ENCODE data around the gene RNASE8. TPM values are rescaled to one million over a fixed set of nuclear protein-coding genes. Genes with fewer than 3 reads are reported as not detected.

RNASE8 gene
- total RNA-seq, 2 donors from 2014 or later = not detected

DNA sequence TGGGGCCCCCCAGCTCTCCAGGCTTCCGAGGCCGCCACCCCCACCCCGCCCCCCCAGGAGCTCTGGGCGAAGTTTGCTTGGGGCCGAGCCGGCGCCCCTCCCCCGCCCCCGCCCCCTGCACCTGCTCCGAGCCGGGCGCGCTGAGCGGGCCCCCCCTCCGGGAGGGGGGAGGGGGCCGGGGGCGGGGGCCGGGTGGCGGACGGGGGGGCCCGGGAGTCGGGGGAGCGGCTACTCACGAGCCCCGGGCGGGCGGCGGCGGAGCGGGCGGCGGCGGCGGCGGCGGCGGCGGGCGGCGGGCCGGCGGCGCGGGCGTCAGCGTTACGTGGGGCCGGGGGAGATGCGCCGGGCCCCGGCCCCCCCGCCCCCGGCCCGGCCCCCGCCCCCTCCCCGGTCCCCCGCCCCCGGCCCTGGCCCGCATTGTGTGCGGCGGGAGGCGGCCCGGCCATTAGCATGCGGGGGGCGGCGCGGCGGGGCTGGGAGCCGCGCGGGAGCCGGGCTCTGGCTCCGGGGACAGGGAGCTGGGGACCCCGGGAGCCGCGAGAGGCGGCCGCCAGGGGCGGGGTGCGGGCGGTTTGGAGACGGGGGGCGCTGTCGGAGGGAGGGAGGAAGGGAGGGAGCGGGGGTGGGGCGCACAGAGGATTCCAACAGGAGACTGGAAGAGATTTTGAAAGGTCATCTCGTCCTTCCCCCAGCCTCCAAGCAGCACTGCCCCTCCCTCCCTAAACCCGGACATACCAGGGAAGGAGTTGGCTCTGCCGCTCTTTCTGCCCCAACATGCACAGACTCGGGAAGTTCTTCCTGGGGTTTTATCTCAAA lies 40.7 kb downstream of the RNASE8 start, which contains the start of gene ZNF219:
TSS of gene ZNF219 (minus strand) at position 580 of the 816 bp plus-strand sequence. CDS start 5,064 bp downstream, outside the sequence.
- Mint-ChIP-seq H3K9me3 (no peaks in the 10 kb centered on the region), H3K4me3 (peak within 1 kb of the TSS; percentile 84 to 97), H3K27me3 (ENCODE audit: low read depth) (peaks cover 12% of the 10 kb centered on the region), H3K36me3 (ENCODE audit: insufficient read depth in 2 of 2) (peaks cover 0 to 2% of the 10 kb centered on the region in 2 donors), H3K27ac (peak within 1 kb of the TSS; percentile 87), H3K4me1 (ENCODE audit: low read depth) (peaks cover 46% of the 10 kb centered on the region)
- DNase-seq (peak; percentile 45 to 49), ATAC-seq (replicated peaks in 1 of 2) (peak; percentile 46 to 65)

GRCh38 chr14:21098892-21099595 lies 41.4 kb downstream of the RNASE8 start:
- Mint-ChIP-seq H3K36me3 (ENCODE audit: insufficient read depth in 2 of 2) (peaks cover 0 to 2% of the 10 kb centered on the region in 2 donors), H3K27me3 (ENCODE audit: low read depth) (peaks cover 12% of the 10 kb centered on the region), H3K4me1 (ENCODE audit: low read depth) (peaks cover 47% of the 10 kb centered on the region), H3K27ac (peak overlapping the region; percentile 87), H3K9me3 (no peaks in the 10 kb centered on the region), H3K4me3 (peak overlapping the region; percentile 79 to 97)
- ATAC-seq (replicated peaks in 1 of 2) (no peak), DNase-seq (no peak)

- Mint-ChIP-seq H3K9me3 (no peaks in the 10 kb centered on the region), H3K4me3 (peak overlapping the region; percentile 79 to 97), H3K27me3 (ENCODE audit: low read depth) (peaks cover 12% of the 10 kb centered on the region), H3K27ac (peak overlapping the region; percentile 87), H3K36me3 (ENCODE audit: insufficient read depth in 2 of 2) (peaks cover 0 to 2% of the 10 kb centered on the region in 2 donors), H3K4me1 (ENCODE audit: low read depth) (peaks cover 49% of the 10 kb centered on the region)
- no peak for DNase-seq
- ATAC-seq (replicated peaks in 1 of 2) = no peak
Observed at GRCh38 chr14:21099596-21099985, 42.0 kb downstream of the RNASE8 start.

DNA sequence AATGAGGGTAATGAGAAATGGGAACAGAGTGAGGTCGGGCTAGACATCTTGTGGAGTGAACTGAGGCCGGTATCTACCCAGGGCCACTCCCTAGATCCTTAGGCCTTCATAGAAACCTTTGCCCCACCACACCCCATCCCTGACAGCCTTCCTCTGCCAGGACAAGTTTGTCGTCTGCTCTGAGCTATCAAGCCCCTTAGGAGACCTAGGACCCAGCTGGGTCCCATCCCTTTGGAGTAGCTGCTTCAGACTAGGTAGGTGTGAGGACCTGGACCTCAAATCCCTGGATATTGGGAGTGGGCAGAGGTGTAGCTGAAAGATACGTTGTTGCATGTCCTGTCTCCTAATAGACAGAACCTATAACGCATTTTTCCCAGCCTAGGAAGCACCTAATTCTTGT lies 43.3 kb downstream of the RNASE8 start, which contains the start of gene TMEM253:
TSS of gene TMEM253 (plus strand) at position 136 of the 400 bp plus-strand sequence. CDS start 278 bp downstream, outside the sequence.
- Mint-ChIP-seq H3K27ac (no peak within 1 kb of the TSS), H3K4me3 (peak within 1 kb of the TSS; percentile 90 to 94), H3K9me3 (no peaks in the 10 kb centered on the region), H3K27me3 (ENCODE audit: low read depth) (peaks cover 12% of the 10 kb centered on the region), H3K36me3 (ENCODE audit: insufficient read depth in 2 of 2) (peaks cover 0 to 2% of the 10 kb centered on the region in 2 donors), H3K4me1 (ENCODE audit: low read depth) (peaks cover 56% of the 10 kb centered on the region)
- no peak for ATAC-seq (replicated peaks in 1 of 2)
- no peak for DNase-seq

DNA sequence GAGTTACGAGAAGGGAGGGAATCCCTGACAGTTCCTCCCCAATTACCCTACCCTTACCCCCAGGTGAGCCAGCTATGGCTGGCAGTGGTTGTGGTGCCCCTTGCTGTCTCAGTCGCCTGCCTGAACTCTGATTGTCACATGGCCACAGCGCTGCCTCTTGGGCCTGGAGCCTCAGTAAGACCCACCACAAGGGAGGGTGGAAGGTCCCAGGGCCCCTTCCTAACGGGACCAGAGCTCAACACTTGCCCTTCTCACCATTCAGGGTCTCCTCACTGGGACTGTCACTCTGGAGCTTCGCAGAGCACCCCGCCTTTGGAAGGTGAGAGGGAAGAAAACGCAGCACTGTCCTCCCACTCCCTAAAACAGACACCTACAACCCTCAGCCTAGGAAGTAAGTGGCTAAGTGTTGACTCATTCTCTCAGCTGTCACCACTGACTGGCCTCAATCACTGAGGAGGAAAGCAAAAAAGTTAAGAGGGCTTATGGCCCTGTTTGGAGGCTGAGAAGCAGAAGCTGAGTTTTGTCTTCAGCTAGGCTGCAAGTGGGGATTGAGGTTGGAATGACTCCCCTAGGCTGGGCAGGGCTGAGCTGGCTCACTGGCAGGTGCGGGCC lies 44.3 kb downstream of the RNASE8 start:
- peaks cover 12% of the 10 kb centered on the region for H3K27me3 Mint-ChIP-seq (ENCODE audit: low read depth)
- H3K4me1 Mint-ChIP-seq (ENCODE audit: low read depth) = peaks cover 59% of the 10 kb centered on the region
- peak in 1 of 2 donors; percentile 30 for DNase-seq
- H3K4me3 Mint-ChIP-seq = peak overlapping the region; percentile 90 to 94
- ATAC-seq (replicated peaks in 1 of 2) = peak; percentile 10 to 14
- peaks cover 0 to 2% of the 10 kb centered on the region in 2 donors for H3K36me3 Mint-ChIP-seq (ENCODE audit: insufficient read depth in 2 of 2)
- H3K27ac Mint-ChIP-seq = no peak overlapping the region
- H3K9me3 Mint-ChIP-seq = no peaks in the 10 kb centered on the region

DNA sequence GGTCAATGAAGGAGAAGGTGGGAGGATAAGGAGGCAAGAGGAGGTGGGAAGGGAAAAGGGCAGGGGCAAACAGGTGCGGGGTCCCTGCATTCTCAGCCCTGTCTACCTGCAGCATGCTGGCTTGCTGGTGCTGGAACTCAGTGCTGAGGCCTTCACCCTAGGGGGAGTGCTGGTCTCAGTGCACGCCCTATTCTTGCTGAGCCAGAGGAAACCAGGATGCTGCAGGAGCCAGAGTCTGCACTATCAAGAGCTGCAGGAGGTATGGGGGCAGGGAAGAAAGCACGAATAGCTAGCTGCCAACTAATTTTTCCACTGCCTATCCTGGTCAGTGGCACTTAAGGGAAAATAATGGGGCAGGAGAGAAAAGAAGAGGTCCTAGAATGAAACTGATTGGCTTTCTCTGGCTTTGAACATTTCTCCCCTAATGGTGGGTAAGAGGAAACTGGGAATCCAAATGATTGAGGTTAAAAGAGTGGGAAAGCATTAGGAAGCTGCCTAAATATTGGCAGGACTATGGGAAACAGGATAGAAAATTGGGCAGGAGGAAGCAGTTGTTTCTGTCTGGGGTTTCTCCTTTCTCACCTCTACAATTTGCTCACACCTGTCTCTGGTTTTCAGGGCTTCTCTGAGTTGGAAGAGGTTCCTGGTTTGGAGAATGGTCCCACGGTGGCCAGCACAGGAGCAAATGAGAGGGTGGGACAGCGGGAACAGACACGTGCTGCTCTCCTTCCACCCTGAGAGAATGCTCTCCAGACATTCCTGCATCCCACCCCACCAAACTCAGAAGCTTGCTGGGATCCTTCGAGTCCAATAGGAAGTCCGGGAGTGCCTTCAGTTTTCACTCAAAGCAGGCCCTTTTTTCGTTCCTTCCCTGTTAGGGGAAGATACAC lies 45.1 kb downstream of the RNASE8 start:
- H3K27me3 Mint-ChIP-seq (ENCODE audit: low read depth) = peaks cover 6% of the 10 kb centered on the region
- H3K9me3 Mint-ChIP-seq = no peaks in the 10 kb centered on the region
- ATAC-seq (replicated peaks in 1 of 2) (no peak), DNase-seq (no peak)
- H3K27ac Mint-ChIP-seq = peak overlapping the region; percentile 49
- H3K4me1 Mint-ChIP-seq (ENCODE audit: low read depth) = peaks cover 54% of the 10 kb centered on the region
- peaks cover 0 to 2% of the 10 kb centered on the region in 2 donors for H3K36me3 Mint-ChIP-seq (ENCODE audit: insufficient read depth in 2 of 2)
- peak overlapping the region; percentile 90 to 94 for H3K4me3 Mint-ChIP-seq

DNA sequence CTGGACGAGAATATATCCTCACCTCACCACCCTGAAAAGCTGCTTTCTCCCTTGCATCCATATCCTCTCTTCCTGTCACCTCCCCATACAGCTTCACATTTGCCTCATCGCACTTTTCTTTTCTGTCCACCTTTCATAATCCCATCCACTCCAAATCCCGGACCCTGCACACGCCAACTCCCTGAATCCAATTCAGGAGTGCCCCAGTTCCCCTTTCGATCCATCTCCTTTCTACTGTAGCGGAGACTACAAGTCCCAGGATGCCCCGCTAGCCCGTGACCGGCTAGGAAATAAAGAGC lies 45.7 kb downstream of the RNASE8 start:
- Mint-ChIP-seq H3K27ac (peak overlapping the region; percentile 49), H3K9me3 (no peaks in the 10 kb centered on the region), H3K4me3 (peak overlapping the region; percentile 90 to 94), H3K36me3 (ENCODE audit: insufficient read depth in 2 of 2) (peaks cover 0 to 2% of the 10 kb centered on the region in 2 donors), H3K27me3 (ENCODE audit: low read depth) (peaks cover 6% of the 10 kb centered on the region), H3K4me1 (ENCODE audit: low read depth) (peaks cover 54% of the 10 kb centered on the region)
- ATAC-seq (replicated peaks in 1 of 2) = no peak
- DNase-seq = no peak

DNA sequence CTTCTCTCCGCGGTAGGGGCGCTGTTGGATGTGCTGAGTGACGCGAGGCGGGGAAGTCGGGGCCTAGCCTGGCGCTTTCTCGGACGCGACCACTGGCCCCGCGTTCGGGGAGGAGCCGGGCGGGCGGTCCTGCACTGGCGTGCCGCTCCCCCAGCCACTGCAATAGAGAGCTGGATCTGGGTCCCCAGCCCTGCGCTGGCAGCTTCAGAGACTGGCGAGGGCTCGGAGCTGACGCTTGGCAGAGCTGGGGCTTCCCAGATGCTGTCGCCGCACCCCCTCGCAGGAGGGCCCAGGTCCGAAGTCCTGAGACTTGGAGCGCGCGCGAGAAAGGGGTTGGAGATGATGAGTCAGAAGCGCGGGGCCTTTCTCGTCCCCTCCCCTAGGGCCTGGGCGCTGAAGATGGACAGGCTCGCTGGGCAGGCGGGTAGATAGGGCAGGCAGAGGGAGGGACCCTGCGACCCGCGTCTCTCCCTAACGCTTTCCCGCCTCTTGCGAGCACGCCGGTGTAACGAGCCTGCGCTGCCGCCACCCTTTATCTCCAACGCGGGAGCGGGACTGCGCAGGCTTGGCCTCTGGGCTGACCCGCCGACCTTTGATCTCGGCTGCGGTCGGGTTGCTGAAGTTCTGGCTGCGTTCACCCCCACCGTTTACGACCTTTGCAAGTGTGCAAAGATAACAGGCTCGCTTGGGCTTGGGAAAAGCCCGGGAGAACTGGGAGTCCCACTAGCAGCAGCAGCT lies 46.3 kb downstream of the RNASE8 start:
- peak overlapping the region; percentile 90 to 94 for H3K4me3 Mint-ChIP-seq
- ATAC-seq (replicated peaks in 1 of 2) = peak; percentile 88 to 89
- H3K9me3 Mint-ChIP-seq = no peaks in the 10 kb centered on the region
- peaks cover 52% of the 10 kb centered on the region for H3K4me1 Mint-ChIP-seq (ENCODE audit: low read depth)
- peaks cover 6% of the 10 kb centered on the region for H3K27me3 Mint-ChIP-seq (ENCODE audit: low read depth)
- peaks cover 0 to 1% of the 10 kb centered on the region in 2 donors for H3K36me3 Mint-ChIP-seq (ENCODE audit: insufficient read depth in 2 of 2)
- peak; percentile 94 to 96 for DNase-seq
- H3K27ac Mint-ChIP-seq = peak overlapping the region; percentile 49

GRCh38 chr14:21104448-21105060 lies 46.9 kb downstream of the RNASE8 start:
- Mint-ChIP-seq H3K27me3 (ENCODE audit: low read depth) (peaks cover 1% of the 10 kb centered on the region), H3K9me3 (no peaks in the 10 kb centered on the region)

GRCh38 chr14:21105095-21105494 lies 47.5 kb downstream of the RNASE8 start:
- Mint-ChIP-seq H3K27me3 (ENCODE audit: low read depth) (no peaks in the 10 kb centered on the region), H3K4me3 (peak overlapping the region; percentile 90 to 94), H3K4me1 (ENCODE audit: low read depth) (peaks cover 55% of the 10 kb centered on the region), H3K9me3 (no peaks in the 10 kb centered on the region), H3K36me3 (ENCODE audit: insufficient read depth in 2 of 2) (no peaks in the 10 kb centered on the region), H3K27ac (no peak overlapping the region)
- no peak for DNase-seq
- ATAC-seq (replicated peaks in 1 of 2) = no peak

More at GRCh38 chr14:21104448-21105060, 46.9 kb downstream of the RNASE8 start:
- ATAC-seq (replicated peaks in 1 of 2) (peak; percentile 36 to 38), DNase-seq (peak; percentile 66 to 67)
- Mint-ChIP-seq H3K4me3 (peak overlapping the region; percentile 90 to 94), H3K27ac (peak overlapping the region; percentile 49), H3K36me3 (ENCODE audit: insufficient read depth in 2 of 2) (no peaks in the 10 kb centered on the region), H3K4me1 (ENCODE audit: low read depth) (peaks cover 51% of the 10 kb centered on the region)

DNA sequence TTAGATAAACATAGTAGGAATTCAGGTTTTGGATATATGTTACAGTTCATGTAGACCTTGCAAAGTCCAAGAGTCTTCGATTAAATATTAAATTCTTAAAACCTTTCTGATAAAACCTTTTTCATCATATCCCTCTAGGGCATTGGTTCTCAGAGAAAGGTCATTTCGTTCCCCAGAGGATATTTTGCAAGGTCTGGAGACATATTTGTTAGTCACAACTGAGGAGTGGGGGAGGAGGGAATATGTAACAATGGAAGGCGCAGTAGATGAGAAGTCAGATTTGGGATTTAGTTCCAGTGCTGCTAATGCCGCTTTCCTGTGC lies 48.5 kb downstream of the RNASE8 start:
- ATAC-seq (replicated peaks in 1 of 2) (no peak), DNase-seq (no peak)
- H3K9me3 Mint-ChIP-seq = no peaks in the 10 kb centered on the region
- no peaks in the 10 kb centered on the region for H3K27me3 Mint-ChIP-seq (ENCODE audit: low read depth)
- H3K4me3 Mint-ChIP-seq = no peak overlapping the region
- H3K36me3 Mint-ChIP-seq (ENCODE audit: insufficient read depth in 2 of 2) = no peaks in the 10 kb centered on the region
- H3K27ac Mint-ChIP-seq = no peak overlapping the region
- peaks cover 59% of the 10 kb centered on the region for H3K4me1 Mint-ChIP-seq (ENCODE audit: low read depth)

All from activated T-cell treated with anti-CD3 and anti-CD28 coated beads, Interleukin-2, amount 50 U/mL, for 72 hours (primary cell).